HG03439 (cell line): Measurements from ENCODE around the gene SLC26A1.
"Not testable (repeated sequence)": the region's sequence is repeated elsewhere in the genome, so short reads cannot be mapped to it uniquely, and the experiment has no call there.

Source experiments
- ATAC-seq: cut with Tn5 transposase; IDR thresholded peaks from one replicate; pipeline ENCODE4 v1.9.1; 2021; ENCODE audit warnings: mild to moderate bottlenecking, moderate library complexity; ENCODE audit not compliant: unreplicated experiment

The SLC26A1 gene

DNA sequence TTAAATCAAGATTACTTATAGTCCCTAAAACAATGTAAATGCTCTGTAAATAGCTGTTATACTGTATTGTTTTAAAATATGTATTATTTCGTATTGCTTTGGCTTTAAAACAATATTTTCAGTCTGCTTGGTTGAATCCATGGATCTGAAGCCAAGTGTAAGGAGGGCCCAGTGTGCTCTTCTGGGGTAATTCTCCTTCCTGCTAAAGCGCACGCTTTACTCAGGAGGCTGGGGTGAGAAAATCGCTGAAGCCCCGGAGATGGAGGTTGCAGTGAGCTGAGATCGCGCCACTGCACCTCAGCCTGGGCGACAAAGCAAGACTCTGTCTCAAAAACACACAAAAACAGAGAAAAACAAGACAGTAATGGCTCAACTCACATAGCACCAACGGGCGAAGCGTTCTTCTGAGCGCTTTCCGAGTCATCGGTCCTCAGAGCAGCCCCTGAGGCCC lies 6.8 kb downstream of the SLC26A1 start:
- peak; percentile 19 for ATAC-seq

DNA sequence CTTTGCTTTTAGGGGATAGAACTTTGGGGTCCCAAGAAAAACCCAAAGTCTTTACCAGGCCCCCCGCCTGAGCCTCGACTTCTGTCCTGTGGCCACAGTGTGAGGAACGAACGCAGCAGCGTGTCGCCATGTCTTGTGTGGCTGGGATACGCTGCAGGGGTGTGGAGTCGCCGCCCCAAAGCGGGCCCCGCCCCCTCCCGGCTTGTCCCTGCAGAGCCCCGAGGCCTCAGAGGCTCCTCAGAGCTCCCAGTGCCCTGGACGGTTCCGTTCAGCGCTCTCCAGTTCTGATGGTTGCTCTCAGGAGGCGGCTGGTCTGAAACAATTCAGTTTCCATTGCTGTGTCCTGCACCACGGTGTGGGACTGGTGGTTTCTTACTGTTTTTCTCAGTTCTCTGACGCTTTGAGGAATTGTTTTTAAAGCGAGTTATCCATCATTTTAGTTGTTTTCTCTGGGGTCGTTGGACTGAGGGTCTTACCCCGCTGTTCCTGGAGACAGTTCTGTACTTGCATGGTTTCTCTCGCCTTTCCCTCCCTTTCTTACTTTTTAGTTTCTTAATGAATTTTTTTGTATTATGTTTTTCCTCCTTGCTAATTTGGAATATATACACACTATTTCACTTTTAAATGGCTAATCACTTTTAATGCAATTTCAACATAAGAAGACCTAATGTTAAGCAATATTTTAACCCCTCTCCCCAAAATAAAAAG lies 7.9 kb downstream of the SLC26A1 start:
- ATAC-seq, result no peak

DNA sequence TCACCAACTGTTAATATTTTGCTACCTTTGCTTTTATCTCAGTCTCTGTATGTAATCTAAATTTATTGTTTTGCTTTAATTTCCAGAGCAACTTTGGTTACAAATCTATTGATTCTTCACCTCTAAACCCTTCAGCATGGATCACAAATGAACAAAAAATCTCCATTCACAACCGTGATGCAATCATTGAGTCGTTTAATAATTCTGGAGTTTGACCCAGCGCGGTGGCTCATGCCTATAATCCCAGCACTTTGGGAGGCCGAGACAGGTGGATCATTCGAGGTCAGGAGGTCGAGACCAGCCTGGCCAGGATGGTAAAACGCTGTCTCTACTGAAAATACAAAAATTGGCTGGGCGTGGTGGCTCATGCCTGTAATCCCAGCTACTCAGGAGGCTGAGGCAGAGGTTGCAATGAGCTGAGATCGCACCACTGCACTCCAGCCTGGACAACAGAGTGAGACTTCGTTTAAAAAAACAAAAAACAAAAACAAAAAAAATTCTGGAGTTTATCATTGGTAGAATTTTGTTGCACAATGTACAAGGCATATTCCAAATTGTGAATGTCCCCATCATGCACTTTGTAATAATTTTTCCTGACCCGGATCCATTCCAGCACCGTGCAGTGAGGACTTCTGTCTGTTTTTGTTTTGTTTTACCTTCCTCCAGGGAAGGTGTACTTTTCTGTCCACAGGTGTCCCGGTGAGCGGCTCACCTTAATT lies 8.7 kb downstream of the SLC26A1 start:
- ATAC-seq, result no peak

DNA sequence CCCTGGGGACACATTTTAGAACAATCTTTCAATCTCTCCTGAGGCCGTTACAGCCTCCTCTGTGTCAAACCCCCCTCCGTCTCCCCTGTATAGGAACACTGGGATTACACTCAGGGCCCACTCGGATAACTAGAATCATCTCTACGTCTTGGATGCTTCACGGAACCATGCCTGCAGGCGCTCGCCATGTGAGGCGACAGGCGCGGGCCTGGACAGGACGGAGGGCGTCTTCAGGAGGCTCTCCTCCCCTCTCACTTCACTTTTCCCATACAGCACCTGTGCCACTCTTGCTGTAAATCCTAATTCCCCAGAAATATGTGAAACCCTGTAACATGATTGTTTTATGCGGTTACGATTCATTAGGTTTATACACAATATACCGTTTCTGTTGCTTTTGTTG lies 10.4 kb downstream of the SLC26A1 start:
- ATAC-seq, result no peak

DNA sequence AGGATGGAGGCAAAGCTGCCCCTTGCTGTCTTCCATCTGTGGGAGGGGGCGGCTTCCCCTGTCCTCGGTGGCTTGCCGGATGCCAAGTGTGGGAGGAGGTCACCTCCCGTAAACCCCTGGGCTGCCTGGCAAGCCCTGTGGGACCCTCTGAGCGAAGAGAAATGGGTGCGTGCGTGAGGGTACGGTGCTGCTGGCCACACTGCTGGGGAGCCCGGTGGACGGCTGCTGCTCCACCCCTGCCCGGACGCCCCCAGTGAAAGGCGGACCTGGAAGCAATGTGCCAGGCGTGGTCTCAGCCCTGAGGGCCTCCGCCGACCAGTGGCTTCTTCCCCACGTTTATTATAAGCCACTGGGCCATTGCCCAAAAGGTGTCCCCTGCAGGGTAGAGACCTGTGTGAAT lies 10.9 kb downstream of the SLC26A1 start:
- no peak for ATAC-seq

DNA sequence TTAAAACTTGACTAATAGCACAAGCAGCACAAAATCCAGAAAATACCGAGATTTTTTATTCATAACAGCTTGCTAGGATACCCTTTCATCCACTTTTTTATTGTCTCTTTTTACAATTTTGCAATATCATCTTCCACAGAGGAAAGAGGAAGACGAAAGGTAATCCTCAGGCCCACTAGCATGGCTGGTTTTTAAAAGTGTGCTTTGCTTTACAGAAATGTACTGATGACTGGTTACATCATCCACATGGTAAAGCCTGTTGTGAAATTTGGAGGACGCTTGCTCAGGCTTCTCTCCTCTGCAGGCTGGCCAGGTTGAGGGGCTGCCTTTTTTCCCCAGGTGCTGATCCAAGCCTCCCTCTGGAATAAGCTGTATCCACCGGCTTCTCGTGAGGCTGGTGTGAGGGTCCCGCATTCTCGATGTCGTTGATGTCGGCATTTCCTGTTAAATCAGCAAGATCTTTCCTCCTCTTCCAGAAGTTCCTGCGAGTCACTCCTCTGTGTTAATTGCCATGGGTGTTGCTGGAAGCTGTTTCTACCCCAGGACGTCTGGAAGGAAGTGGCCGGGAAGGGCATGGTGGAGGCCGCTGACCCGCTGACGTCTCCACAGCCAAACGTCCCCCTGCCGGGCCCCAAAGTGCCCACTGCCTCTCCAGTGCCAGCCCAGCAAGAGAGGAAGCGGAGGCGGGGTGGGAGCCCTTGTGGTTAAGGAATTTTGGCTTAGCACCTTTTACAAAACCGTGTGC lies 14.1 kb downstream of the SLC26A1 start:
- ATAC-seq, result no peak

DNA sequence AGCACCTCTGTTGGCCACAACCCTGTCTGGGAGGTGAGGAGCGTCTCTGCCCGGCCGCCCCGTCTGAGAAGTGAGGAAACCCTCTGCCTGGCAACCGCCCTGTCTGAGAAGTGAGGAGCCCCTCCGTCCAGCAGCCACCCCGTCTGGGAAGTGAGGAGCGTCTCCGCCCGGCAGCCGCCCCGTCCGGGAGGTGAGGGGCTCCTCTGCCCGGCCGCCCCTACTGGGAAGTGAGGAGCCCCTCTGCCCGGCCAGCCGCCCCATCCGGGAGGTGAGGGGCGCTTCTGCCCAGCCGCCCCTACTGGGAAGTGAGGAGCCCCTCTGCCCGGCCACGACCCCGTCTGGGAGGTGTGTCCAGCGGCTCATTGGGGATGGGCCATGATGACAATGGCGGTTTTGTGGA lies 17.2 kb downstream of the SLC26A1 start:
- not testable (repeated sequence) for ATAC-seq

DNA sequence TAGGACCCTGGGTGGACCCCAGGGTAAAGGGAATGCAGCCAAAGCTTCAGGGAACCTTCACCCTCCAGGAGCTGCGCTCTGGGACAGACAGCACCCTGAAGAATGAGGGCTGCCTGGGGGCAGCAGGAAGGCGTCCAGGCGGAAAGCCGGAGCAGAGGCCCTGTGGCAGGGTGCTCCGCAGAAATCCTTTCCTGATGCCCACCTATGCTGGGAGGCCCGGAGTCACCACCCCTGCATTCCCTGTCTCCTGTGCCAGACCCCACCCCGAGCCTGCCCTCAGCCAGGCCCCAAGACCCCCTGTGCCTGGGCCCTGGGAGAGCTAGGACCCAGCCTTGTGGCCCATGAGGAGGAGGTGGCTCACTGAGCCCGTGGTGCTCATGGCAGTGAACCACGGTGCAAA lies 18.5 kb downstream of the SLC26A1 start:
- ATAC-seq, result no peak

DNA sequence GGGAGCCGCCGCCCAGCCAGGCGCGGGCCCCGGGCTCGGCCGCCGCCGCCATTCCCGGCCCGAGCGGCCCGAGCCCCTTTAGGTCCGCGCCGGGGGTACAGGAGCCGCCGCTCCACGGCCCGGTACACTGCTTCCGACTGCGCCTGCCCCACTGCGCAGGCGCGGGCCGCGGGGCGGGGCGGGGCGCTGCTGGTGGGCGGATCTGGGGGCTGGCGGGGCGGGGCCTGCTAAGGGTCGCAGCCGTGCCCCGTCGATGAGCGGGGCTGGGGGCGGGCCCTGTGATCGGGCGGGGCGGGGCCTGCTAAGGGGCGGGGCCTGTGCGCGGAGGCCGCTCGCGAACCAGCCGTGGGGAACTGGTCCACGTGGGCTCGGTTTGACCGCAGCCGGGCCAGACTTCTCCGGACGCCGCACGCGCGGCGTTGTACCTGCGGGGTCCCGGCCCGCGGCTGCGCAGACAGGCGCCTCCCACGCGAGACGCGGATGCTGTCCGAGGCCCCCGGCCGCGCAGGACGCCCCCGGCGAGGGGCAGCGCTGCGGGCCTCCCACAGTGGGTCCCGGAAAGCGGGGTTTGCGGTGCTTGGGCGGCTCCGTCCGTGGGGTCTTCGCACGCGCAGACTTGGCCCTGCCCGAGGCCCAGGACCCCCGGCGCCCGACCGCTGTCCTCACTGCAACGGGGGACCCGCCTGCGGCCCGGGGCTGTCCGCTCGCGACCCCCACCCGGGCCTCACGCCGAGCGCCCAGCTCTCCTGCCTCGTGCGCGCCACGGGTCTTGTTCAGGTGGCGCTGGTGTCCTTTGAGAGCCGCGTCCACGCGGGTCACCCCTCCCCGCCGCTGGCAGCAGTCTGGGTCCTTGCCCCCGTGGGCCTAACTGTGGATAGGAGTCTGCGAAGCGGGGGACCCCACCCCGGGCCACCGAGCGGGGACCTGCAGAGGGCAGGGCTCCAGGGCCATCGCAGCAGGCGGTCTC lies 19.5 kb downstream of the SLC26A1 start, which contains the start of gene DGKQ:
DGKQ (minus strand) TSS at position 139 of the 967 bp plus-strand sequence; CDS start at position 52, 87 bp downstream.
- ATAC-seq, result peak; percentile 51

DNA sequence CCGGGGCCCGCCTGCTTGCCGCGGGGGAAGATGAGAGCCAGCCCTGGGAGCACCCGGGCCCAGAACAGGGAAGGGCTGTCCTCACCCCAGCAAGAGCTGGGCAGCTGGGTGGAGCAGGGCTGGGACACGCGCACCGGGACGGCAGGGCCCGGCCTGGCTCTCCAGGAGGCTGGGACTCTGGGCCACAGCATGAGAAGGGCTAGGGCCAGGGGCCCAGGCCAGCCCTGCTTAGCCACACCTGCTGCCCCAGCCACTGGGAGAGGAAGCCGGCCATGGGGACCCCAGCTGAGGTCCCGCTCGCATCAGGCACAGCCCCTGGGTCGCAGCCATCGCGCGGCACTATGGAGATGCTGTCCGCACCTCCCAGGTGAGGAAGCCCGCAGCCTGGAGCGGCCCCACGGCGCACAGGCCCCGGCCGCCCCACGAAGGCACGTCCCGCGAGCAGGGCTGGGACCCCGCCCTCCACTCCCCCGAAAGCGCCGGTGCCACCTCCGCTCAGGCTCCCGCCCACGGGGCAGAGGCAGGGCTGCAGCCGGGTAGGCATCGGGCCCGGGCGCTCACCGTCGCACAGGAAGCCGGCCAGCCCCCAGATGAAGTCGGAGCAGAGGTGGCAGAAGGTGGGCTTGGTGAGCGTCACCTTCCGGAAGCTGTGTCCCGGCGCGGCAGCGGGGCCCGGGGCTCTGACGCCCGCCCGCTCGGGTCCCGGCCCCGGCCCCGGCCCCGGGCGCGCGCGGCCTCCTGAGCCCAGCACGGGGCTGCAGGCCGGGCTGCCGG lies 20.4 kb downstream of the SLC26A1 start:
- ATAC-seq, result peak; percentile 42

DNA sequence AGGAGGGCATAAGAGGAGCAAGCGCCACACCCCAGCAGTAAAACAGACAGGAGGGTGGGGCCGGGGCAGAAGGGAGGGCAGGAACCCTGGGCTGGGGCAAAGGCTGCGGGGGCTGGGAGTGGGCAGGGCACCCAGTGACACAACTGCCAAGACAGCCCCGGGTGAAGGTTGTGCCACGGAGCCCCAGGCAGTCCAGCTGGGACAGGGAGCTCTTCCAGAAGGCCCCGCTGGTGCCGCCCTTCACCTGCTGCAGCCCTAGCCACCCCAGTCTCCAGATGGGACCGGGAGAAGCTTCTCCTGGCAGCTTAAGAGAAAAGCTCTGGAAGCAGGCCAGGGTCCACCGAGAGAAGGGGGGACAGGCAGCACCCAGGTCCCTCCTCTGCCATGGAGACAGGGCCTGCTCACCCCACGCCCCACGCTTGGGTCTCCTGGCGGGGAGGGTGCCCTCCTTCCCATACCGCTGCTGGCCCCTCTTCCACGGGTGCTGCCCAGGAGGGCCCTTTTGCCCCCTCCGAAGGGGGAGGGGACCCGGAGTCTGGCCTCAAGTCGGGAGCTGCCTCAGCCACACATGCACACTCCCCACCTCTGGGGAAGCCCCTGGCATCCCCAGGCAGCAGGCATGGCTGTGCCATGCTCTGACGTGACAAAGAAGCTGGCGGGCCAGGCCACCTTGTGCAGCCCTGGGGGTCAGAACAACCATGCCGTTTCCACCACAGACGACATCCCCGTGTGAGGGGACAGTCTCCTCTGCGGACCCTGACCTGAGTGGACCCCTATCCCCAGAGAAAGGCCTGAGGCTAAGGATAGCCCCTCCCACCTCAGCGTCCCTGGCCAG lies 21.3 kb downstream of the SLC26A1 start:
- no peak for ATAC-seq

DNA sequence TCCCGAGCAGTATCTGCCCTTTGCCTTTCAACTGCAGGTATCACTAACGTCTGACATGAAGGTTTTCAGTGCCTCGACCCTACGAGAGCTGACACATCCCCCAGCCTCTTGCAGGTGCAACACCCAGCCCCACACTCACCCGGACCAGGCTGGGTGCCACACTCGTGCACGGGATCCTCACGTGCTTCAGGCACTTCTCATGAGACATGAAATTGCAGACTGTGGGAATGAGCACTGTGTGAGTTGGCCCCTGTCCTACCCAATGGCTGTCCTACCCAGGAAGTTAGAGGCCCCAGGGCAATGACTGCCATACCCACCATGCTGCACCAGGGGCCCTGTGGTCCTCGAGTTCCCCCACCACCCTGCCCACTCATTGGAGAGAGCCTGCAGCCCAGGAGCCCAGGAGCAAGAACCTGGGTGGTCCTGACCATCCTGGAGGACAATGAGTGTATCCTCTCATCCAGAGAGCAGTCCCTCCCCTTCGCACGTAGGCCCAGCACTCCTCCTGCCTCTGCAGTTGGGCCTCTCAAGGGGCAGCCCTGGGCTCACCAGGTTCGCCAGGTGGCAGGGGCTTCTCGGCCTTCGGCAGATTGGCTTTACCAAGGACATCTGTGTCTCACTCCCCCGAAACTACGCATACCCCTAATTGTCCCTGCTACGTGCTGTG lies 22.2 kb downstream of the SLC26A1 start:
- no peak for ATAC-seq

DNA sequence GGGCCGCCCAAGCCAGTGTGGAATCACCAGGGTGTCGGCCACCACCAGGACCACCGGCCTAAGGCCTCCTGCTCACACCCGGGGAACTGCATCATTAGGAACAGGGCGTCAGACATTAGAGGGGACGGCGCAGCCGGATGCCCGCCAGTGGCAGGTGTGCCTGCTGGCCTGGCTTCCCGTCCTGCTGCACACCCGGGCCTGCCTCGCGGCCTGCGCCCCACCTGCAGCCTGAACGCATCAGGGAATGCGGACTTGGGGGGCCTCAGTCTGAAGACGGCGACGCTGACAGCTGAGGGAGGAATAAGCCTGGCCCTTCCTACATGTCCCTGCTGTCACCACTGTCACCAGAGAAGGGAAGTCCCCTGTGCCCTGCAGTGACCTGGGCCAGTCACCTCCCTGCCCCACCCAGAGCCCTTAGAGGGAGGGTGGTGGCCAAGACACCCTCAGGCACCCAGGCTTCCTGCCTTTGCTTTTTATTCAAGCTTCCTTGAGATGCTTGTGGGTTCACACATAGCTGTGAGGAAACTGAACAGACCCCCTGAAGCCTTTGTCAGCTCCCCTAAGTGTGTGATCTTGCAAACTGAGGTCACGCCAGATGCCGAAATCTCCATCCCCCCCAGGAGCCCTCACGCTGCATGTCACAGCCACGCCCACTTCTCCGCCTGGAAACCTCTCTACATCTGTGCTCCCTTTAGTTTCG lies 23.0 kb downstream of the SLC26A1 start:
- no peak for ATAC-seq

DNA sequence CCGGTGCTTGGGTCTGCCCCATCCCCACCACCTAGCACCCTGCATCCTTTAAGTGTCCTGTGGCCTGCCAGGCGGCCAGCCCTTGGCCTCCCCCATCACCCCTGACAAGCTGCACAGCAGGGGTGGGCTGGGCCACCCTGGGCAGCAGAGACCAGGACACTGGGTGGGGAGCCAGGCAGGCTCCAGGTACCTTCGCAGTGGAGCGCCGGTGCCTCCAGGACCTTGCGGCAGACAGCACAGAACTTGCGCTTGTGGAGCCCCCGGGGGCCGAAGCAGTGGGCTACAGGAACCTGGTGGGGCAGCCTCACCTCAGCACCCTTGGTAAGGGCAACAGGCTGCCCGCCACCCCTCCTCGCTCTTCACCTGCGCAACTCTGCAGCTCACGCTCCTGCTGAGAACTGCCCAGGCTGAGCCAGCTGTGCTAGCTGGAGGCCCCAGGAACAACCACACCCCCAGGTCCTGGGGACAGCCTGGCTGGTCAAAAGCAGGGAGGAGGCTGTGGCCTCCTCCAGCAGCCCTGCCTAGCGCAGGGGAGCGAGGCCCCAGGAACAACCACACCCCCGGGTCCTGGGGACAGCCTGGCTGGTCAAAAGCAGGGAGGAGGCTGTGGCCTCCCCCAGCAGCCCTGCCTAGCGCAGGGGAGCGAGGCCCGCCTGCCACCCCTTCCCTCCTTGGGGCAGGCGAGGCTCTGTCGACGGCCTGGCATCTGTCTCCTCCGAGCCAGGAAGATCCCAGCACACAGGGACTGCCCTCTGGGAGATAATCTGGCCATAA lies 24.4 kb downstream of the SLC26A1 start:
- ATAC-seq, result no peak

DNA sequence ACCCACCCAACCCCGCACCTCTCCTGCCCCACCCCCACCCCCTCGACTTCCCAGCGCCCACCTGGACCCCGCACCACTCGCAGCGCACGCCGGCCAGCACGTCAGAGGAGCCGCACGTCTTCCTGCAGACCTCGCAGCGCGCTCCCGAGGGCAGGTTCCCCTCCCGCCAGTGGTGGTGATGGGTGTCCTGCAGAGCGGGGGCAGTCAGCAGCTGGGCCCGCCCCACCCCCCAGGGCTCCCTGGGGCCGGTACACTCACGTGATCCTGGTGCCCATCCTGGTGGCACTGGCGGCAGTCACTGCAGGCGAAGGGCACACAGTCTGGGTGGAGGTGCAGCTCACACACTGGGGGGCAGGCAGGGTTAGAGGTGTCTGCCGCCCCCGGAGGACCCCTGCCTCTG lies 25.0 kb downstream of the SLC26A1 start:
- no peak for ATAC-seq

DNA sequence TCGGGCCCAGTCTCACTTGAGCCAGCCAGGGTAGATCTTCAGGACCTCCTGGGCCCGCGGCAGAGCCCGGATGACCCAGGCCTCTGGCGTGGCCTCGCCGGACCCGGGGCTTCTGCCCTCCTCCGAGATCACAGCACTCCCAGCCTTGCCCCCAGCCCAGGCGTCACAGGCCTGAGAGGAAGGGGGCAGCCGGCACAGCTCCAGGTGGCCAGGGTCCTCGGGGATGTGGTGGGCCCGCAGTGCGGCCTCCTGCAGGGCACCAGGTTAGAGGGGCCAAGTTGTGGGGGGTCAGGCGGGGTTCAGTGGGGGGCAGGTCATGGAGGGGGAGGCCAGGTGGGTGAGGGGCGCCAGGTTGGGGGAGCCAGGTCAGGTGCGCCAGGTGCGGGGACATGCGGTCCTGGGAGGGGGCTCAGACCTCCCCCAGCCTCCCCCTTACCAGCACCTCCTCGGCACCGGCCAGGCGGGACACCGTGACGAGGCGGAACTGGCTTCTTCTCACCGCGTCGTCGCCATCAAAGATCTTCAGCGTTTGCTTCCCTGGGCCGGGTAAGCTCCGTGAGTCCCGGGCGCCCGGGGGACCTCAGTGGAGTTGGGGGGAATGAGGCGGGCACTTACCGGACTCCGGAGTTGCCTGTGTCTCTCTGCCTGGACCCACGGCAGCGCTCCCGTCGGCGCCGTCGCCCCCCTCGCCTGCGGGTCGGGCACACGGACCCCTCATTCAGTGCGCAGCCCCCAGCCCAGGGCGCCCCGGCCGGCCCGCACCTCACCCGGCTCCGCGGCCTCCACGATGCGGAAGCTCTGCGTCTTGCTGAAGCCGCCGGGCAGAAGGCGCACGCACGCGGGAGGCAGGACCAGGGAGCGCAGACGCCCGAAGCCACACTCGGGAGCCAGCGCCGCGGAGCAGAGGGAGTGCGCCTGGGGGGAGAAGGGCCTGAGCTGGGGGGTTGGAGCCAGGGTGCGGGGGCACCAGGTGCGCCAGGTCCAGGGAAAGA lies 25.8 kb downstream of the SLC26A1 start:
- no peak for ATAC-seq
